NB4 (cell line): Measurements from ENCODE around the gene OR52B6.

Source experiments
- DNase-seq: peaks from one replicate; pipeline ENCODE4 v3.0.0; 2010; ENCODE audit warnings: low read depth
- H3K4me3 ChIP-seq: one replicate; pipeline ENCODE4 v1.5.1; 2011; ENCODE audit warnings: mild to moderate bottlenecking, low read depth, low read length, moderate library complexity
- CTCF ChIP-seq: IDR thresholded peaks from one replicate; pipeline ENCODE4 v1.5.1; 2012; ENCODE audit warnings: low read depth, low read length
- MAX ChIP-seq: IDR thresholded peaks from 2 replicates; pipeline ENCODE4 v1.6.1; 2011; ENCODE audit warnings: low read depth, low read length
- MYC ChIP-seq: IDR thresholded peaks from 2 replicates; pipeline ENCODE4 v1.6.1; 2011; ENCODE audit warnings: low read depth, low read length
- POLR2A ChIP-seq: IDR thresholded peaks from 2 replicates; pipeline ENCODE4 v1.6.1; 2011; ENCODE audit warnings: mild to moderate bottlenecking; ENCODE audit not compliant: insufficient read length; ENCODE audit errors: extremely low read depth

OR52B6 gene

GRCh38 chr11:5580577-5580976 lies at the start of gene OR52B6:
Gene OR52B6 (plus strand): TSS chr11:5580877. CDS start chr11:5580877, 0 bp downstream.
- H3K4me3 ChIP-seq, result no peak within 1 kb of the TSS
- DNase-seq, result no peak
- no peak for TF ChIP-seq POLR2A
- TF ChIP-seq CTCF, result no peak
- TF ChIP-seq MAX, result no peak
- no peak for TF ChIP-seq MYC

- H3K4me3 ChIP-seq, result no peak overlapping the region
- no peak for DNase-seq
- TF ChIP-seq MYC (no peak), POLR2A (no peak), CTCF (no peak), MAX (no peak)
These were observed 49.4 kb upstream of the OR52B6 start for GRCh38 chr11:5531053-5531831.

GRCh38 chr11:5534046-5534445 lies 46.6 kb upstream of the OR52B6 start:
- TF ChIP-seq CTCF (no peak), POLR2A (no peak), MYC (no peak), MAX (no peak)
- peak; percentile 3 for DNase-seq
- H3K4me3 ChIP-seq, result no peak overlapping the region

- no peak for DNase-seq
- H3K4me3 ChIP-seq, result no peak overlapping the region
- TF ChIP-seq MAX (no peak), MYC (no peak), POLR2A (no peak), CTCF (no peak)
These were observed 44.2 kb upstream of the OR52B6 start for GRCh38 chr11:5536482-5536881.

- TF ChIP-seq POLR2A (no peak), MYC (no peak), CTCF (no peak), MAX (no peak)
- no peak for DNase-seq
- no peak overlapping the region for H3K4me3 ChIP-seq
These were observed 39.2 kb upstream of the OR52B6 start for GRCh38 chr11:5541427-5541826.

- no peak for DNase-seq
- H3K4me3 ChIP-seq, result no peak overlapping the region
- TF ChIP-seq CTCF, result no peak
- no peak for TF ChIP-seq POLR2A
These were observed 34.2 kb upstream of the OR52B6 start for GRCh38 chr11:5546457-5546856.
